ENCODE results near the gene SPAG8.
A peak's percentile ranks its signal among the peaks of the same experiment; 100 is the strongest.

The SPAG8 gene

GRCh38 chr9:35808433-35808832, 3.6 kb downstream of the SPAG8 start:
- DNase-seq = no peak

GRCh38 chr9:35806101-35806500, 6.0 kb downstream of the SPAG8 start:
- DNase-seq = no peak

- no peak for DNase-seq
These were observed 10.5 kb downstream of the SPAG8 start for GRCh38 chr9:35801328-35802128.

- no peak for DNase-seq
These were observed 11.5 kb downstream of the SPAG8 start for GRCh38 chr9:35800530-35800929.

- DNase-seq = no peak
These were observed 13.2 kb downstream of the SPAG8 start for GRCh38 chr9:35798658-35799374.

GRCh38 chr9:35797311-35798109, 14.6 kb downstream of the SPAG8 start:
- DNase-seq = no peak

GRCh38 chr9:35795695-35796094, 16.4 kb downstream of the SPAG8 start:
- DNase-seq = no peak

GRCh38 chr9:35793461-35793860, 18.6 kb downstream of the SPAG8 start:
- DNase-seq = peak; percentile 42

GRCh38 chr9:35792826-35793225, 19.2 kb downstream of the SPAG8 start:
- DNase-seq = no peak

- no peak for DNase-seq
These were observed 19.8 kb downstream of the SPAG8 start for GRCh38 chr9:35792024-35792813.

- no peak for DNase-seq
These were observed 20.7 kb downstream of the SPAG8 start, which contains the start of gene NPR2 for GRCh38 chr9:35791297-35791921. Gene NPR2, plus strand, starts transcription at chr9:35791591. Its CDS starts 818 bp downstream, at chr9:35792409.

- DNase-seq = peak; percentile 84
These were observed 21.4 kb downstream of the SPAG8 start for GRCh38 chr9:35790385-35791296.

GRCh38 chr9:35790025-35790384, 22.1 kb downstream of the SPAG8 start:
- no peak for DNase-seq

GRCh38 chr9:35789541-35789940, 22.5 kb downstream of the SPAG8 start:
- DNase-seq = no peak

GRCh38 chr9:35783418-35783817, 28.6 kb downstream of the SPAG8 start:
- no peak for DNase-seq

- DNase-seq = no peak
These were observed 31.0 kb downstream of the SPAG8 start for GRCh38 chr9:35781066-35781465.

GRCh38 chr9:35778496-35778895, 33.6 kb downstream of the SPAG8 start:
- DNase-seq = no peak

GRCh38 chr9:35776018-35776417, 36.0 kb downstream of the SPAG8 start:
- no peak for DNase-seq

- no peak for DNase-seq
These were observed 37.0 kb downstream of the SPAG8 start for GRCh38 chr9:35774907-35775635.

GRCh38 chr9:35771943-35772342, 40.1 kb downstream of the SPAG8 start:
- no peak for DNase-seq

Data from NCI-H524 treated with DMSO at 0.1 percent for 48 hours (cell line).